HG02938 (cell line): ENCODE results near the gene AXIN2.

Source experiments
- ATAC-seq: cut with Tn5 transposase; IDR thresholded peaks from one replicate; pipeline ENCODE4 v1.9.1; 2021; ENCODE audit warnings: mild to moderate bottlenecking, moderate library complexity; ENCODE audit not compliant: unreplicated experiment

AXIN2 gene

GRCh38 chr17:65554553-65555223, 6.8 kb downstream of the AXIN2 start:
- no peak for ATAC-seq

GRCh38 chr17:65553646-65554552, 7.5 kb downstream of the AXIN2 start:
- ATAC-seq = no peak

GRCh38 chr17:65553009-65553645, 8.3 kb downstream of the AXIN2 start:
- ATAC-seq = no peak

- ATAC-seq = no peak
These were observed 9.2 kb downstream of the AXIN2 start for GRCh38 chr17:65552214-65552613.

GRCh38 chr17:65551267-65552040, 10.0 kb downstream of the AXIN2 start:
- no peak for ATAC-seq

GRCh38 chr17:65550758-65551157, 10.7 kb downstream of the AXIN2 start:
- ATAC-seq = no peak

GRCh38 chr17:65550075-65550662, 11.3 kb downstream of the AXIN2 start:
- no peak for ATAC-seq

- no peak for ATAC-seq
These were observed 13.0 kb downstream of the AXIN2 start for GRCh38 chr17:65548269-65548969.

- ATAC-seq = no peak
These were observed 14.2 kb downstream of the AXIN2 start for GRCh38 chr17:65547253-65547670.

GRCh38 chr17:65546579-65546978, 14.9 kb downstream of the AXIN2 start:
- ATAC-seq = no peak

- no peak for ATAC-seq
These were observed 15.5 kb downstream of the AXIN2 start for GRCh38 chr17:65545705-65546523.

- no peak for ATAC-seq
These were observed 16.8 kb downstream of the AXIN2 start for GRCh38 chr17:65544672-65545071.

- ATAC-seq = no peak
These were observed 18.8 kb downstream of the AXIN2 start for GRCh38 chr17:65542610-65543009.

GRCh38 chr17:65542067-65542466, 19.4 kb downstream of the AXIN2 start:
- no peak for ATAC-seq

- no peak for ATAC-seq
These were observed 20.0 kb downstream of the AXIN2 start for GRCh38 chr17:65541453-65541852.

- no peak for ATAC-seq
These were observed 21.7 kb downstream of the AXIN2 start for GRCh38 chr17:65539630-65540266.

- no peak for ATAC-seq
These were observed 22.5 kb downstream of the AXIN2 start for GRCh38 chr17:65538675-65539529.
